GM19099 (cell line): Measurements from ENCODE around the gene FAM83C.

Source experiments
- POLR2A ChIP-seq: IDR thresholded peaks from 3 replicates; pipeline ENCODE4 v1.6.1; 2011; ENCODE audit warnings: low read depth; ENCODE audit not compliant: insufficient read length; ENCODE audit errors: extremely low read depth

FAM83C gene

DNA sequence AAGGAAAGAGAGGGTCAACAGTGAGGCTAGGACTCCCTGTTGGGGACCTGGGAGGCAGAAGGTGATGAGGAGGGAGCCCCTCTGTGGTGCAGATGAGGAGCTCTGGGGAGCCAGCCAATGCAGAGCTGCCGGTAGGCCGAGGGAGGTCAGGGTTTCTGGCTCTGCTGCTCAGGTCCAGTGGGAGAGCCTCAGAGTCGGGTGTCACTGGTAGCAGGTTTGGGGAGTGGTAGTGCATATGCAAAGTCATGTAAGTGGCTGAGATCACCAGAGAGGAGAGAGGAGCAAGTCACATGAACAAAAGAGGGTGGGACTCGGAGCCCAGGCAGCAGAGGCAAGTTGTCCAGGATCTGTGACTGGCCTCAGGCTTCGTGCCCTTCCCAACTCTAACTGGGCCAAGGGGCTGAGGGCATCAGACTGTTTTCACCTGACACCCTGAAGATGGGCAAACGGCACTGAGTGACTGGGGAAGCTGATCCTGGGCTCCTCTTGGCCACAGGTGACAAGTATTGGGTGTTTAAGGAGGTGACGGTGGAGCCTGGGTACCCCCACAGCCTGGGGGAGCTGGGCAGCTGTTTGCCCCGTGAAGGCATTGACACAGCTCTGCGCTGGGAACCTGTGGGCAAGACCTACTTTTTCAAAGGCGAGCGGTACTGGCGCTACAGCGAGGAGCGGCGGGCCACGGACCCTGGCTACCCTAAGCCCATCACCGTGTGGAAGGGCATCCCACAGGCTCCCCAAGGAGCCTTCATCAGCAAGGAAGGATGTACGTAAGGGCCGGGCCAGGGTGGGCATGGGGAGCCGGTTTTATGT is 20.9 kb downstream of the FAM83C start:
- TF ChIP-seq POLR2A: no peak

- TF ChIP-seq POLR2A: no peak
Measured at GRCh38 chr20:35270021-35270902, 22.0 kb downstream of the FAM83C start.

DNA sequence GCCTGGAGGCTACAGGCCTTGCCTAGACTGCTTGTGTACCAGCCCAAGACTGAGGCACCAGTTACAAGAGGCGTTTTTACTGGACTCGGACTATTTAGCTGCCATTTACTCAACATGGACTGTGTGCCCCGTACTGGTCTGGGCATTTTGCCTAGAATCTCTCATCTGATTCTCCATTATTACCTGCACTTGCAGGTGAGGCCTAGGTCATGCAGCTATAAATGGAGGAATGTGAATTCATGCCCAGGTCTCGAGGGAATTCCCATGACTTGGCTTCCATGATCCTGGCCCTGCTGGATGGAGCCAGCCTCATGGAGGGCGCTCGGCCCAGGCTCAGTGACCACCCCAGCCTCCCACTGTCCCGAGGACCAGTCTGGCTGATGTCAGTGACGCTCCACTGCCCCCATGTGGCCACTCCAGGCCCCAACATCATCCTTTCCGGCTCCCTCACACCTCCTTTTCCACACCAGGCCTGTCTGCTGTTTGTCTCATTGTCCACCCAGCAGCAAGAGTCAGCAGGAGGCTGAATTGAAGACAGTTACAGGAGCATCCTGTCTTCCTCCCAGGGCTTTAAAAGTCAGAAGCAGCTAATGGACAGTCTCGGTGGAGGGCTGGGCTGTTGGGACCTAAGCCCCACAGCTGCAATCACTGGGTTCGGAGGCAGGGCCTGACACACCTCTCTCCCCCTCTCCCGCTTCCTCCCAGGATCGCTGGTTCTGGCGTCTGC is 23.0 kb downstream of the FAM83C start:
- no peak for TF ChIP-seq POLR2A

GRCh38 chr20:35267092-35267491 is 25.1 kb downstream of the FAM83C start:
- TF ChIP-seq POLR2A: no peak

DNA sequence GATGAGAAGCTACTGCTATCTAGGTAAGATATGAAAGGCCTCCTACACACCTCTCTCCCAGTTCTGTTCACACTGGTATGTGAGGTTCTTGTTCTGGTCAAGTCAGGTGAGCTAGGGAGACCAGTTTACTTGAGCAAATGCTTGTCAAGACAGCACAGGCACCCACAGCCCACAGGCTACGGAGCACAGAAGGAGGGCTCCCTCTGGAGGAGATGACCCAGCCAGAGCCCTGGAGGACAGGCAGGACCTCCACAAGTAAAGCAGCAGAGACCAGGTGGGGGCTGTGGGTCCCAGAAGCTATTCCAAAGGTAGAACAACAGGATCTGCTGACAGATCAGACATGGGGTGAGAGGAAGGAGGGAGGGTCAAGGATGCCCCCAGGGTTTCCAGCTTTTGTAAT is 27.5 kb downstream of the FAM83C start:
- TF ChIP-seq POLR2A: no peak

- no peak for TF ChIP-seq POLR2A
Measured at GRCh38 chr20:35263532-35264341, 28.5 kb downstream of the FAM83C start.

GRCh38 chr20:35260426-35260825 is 31.8 kb downstream of the FAM83C start:
- no peak for TF ChIP-seq POLR2A

DNA sequence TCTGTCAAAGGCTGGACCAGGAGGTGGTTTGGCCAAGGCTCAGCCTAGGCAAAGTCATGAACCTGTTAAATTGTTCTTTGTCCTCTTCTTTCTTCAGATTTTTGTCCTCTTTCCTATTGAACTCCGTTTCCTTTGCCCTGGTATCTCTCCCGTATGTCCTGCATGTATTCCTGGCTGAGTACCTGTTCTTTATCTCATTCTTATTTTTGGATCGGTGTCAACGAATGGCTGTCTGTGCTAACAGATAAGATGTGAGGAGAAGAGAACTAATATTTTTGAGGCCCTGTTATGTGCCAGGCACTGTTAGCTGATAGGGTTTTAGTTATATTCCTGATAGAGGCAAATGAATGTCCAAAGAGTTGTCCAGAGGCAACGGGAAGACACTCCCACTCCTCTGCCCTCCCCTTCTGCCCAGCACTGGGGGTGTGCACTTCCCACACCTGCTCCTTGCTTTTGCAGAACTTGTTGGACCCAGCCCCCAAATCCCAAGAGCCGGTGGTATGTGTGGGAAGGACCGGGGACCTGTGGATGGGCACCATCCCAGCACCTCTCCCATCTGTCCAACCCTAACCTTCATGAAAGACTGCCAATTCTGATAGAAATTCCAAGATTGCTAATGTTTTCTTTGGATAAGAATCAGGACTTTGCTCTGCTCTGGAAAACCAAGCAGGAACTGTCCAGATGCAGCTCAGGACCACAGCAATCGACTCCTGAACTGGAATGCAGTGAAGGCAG is 34.9 kb downstream of the FAM83C start:
- TF ChIP-seq POLR2A: no peak

DNA sequence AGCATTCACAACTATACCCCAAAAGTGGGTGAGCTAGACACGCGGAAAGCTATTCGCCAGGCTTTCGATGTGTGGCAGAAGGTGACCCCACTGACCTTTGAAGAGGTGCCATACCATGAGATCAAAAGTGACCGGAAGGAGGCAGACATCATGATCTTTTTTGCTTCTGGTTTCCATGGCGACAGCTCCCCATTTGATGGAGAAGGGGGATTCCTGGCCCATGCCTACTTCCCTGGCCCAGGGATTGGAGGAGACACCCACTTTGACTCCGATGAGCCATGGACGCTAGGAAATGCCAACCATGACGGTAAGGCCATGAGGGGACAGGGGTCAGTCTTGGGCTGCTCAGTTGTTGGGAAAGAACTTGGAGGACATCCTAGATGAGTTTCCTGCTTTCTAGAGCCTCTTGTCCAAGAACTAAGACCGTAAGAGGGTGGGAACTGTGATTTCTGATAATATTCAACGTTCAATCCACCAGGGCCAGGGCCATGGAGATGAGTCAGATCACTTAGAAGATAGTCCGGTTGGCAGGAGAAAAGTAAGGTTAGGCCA is 37.7 kb downstream of the FAM83C start:
- no peak for TF ChIP-seq POLR2A

- no peak for TF ChIP-seq POLR2A
Measured at GRCh38 chr20:35253010-35253409, 39.2 kb downstream of the FAM83C start.

- no peak for TF ChIP-seq POLR2A
Measured at GRCh38 chr20:35252037-35252461, 40.2 kb downstream of the FAM83C start.

DNA sequence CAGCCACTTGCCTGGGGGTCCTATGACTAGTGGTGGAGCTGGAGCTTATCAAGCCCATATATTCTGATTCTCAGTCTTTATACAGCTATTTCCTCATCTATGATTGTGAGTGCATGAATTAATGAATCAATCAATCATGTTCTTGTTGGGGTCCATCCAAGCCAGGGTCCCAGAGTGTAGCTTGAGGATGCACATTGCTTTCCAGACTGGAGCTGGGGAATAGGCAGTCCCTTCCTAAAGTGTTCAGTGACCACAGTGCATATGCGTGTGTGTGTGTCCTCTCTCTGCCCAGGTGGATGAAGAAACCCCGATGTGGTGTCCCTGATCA is 40.6 kb downstream of the FAM83C start:
- no peak for TF ChIP-seq POLR2A

GRCh38 chr20:35248641-35249475 is 43.4 kb downstream of the FAM83C start:
- TF ChIP-seq POLR2A: no peak
